Lower lobe of right lung (tissue), 2 donors: ENCODE measurements around the gene XRN1. TPM values are rescaled to one million over a fixed set of nuclear protein-coding genes. Genes with fewer than 3 reads are reported as not detected.

Experiments used
- ATAC-seq, 2 donors: fragments of 200-7000 bp; cut with Tn5 transposase; one replicate each; pipeline ENCODE4 v1.9.1; 2020 to 2022; ENCODE audit warnings: mild to moderate bottlenecking in 2 of 2, moderate library complexity in 2 of 2
- DNase-seq: peaks from one replicate; pipeline ENCODE4 v3.0.0-alpha.2; 2020
- H3K27ac ChIP-seq: fragments of 200-600 bp; one replicate; pipeline ENCODE4 v1.8.0; 2022
- H3K27me3 ChIP-seq: fragments of 200-600 bp; one replicate; pipeline ENCODE4 v1.8.0; 2022; ENCODE audit warnings: low read depth
- H3K36me3 ChIP-seq: fragments of 200-600 bp; one replicate; pipeline ENCODE4 v1.8.0; 2022; ENCODE audit warnings: mild to moderate bottlenecking
- H3K4me1 ChIP-seq: fragments of 200-600 bp; one replicate; pipeline ENCODE4 v1.8.0; 2022
- H3K4me3 ChIP-seq: fragments of 200-600 bp; one replicate; pipeline ENCODE4 v1.8.0; 2022; ENCODE audit warnings: mild to moderate bottlenecking
- H3K9me3 ChIP-seq: fragments of 200-600 bp; one replicate; pipeline ENCODE4 v1.8.0; 2022
- intact Hi-C: fragments of 100-400 bp; cut with DNase I; formaldehyde crosslinking; loops from one replicate; pipeline ENCODE4 v1.11.0; 2022
- total RNA-seq: library from RNA; stranded (reverse); fragmentation: NEBNext Ultra II Directional; extraction: Animal tissue kit (Norgen Biotek cat#: 25700); gene quantifications from one replicate; pipeline ENCODE4 v1.2.1, GENCODE V29; 2021
- TF ChIP-seq, protein P1 (sequence below): fragments of 200-600 bp; IDR thresholded peaks from one replicate; pipeline ENCODE4 v1.8.0; 2022; ENCODE audit warnings: antibody characterized with exemption, mild to moderate bottlenecking
- donor health status: DM: no; HTN: yes; CAD: no; lungs with severe emphysema.

XRN1 gene
- total RNA-seq, 1 donor from 2014 or later: 58.5 TPM

DNA sequence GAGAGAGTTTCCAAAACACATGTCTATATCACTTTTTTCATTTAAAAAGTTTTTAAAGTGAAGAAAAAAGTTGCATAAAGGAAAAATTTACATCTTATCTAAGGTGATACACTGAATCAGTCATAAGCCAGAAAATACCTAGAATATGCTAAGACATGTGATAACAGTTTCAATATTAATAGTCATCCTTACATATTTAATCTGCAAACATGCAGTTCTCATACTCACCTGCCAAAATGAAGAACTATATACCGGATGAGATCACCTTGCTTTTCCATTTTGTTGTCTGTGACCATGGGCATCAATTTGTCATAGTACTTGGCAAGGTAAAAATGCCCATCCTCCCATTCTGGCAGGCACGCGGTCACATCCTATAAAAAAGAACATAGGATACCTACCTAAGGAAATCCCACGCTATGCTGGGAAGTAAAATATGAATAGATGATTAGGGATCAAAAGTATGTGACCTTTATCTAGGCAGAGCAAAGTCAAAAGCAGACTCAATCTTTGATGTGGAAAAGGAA, 37.1 kb upstream of the XRN1 start:
- no peak for ATAC-seq

DNA sequence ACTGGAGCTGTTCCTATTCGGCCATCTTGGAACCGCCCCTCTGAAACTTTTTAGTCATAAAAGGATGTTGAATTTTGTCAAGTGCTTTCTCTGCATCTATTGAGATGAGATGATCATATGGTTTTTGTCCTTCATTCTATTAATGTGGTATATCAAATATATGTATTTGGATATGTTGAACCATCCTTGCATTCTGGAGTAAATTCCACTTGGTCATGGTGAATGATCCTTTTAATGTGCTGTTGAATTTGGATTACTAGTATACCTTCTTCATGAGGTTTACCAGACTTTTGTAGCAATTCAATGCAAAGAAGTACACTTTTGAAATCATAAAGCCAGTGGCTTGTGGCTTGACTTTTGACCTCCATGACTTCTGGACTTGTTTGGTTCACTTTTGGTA, 33.4 kb upstream of the XRN1 start:
- Histone ChIP-seq H3K4me1 (no peaks in the 10 kb centered on the region), H3K36me3 (peaks cover 42% of the 10 kb centered on the region)

More for the DNA sequence above, 37.1 kb upstream of the XRN1 start:
- TF ChIP-seq, protein P1, sequence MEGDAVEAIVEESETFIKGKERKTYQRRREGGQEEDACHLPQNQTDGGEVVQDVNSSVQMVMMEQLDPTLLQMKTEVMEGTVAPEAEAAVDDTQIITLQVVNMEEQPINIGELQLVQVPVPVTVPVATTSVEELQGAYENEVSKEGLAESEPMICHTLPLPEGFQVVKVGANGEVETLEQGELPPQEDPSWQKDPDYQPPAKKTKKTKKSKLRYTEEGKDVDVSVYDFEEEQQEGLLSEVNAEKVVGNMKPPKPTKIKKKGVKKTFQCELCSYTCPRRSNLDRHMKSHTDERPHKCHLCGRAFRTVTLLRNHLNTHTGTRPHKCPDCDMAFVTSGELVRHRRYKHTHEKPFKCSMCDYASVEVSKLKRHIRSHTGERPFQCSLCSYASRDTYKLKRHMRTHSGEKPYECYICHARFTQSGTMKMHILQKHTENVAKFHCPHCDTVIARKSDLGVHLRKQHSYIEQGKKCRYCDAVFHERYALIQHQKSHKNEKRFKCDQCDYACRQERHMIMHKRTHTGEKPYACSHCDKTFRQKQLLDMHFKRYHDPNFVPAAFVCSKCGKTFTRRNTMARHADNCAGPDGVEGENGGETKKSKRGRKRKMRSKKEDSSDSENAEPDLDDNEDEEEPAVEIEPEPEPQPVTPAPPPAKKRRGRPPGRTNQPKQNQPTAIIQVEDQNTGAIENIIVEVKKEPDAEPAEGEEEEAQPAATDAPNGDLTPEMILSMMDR: no peak
- Histone ChIP-seq H3K36me3 (peaks cover 60% of the 10 kb centered on the region), H3K9me3 (peaks cover 18% of the 10 kb centered on the region), H3K27me3 (no peaks in the 10 kb centered on the region), H3K4me1 (no peaks in the 10 kb centered on the region), H3K27ac (no peak overlapping the region), H3K4me3 (no peak overlapping the region)
- intact Hi-C loops: no loop called here
- DNase-seq: no peak

DNA sequence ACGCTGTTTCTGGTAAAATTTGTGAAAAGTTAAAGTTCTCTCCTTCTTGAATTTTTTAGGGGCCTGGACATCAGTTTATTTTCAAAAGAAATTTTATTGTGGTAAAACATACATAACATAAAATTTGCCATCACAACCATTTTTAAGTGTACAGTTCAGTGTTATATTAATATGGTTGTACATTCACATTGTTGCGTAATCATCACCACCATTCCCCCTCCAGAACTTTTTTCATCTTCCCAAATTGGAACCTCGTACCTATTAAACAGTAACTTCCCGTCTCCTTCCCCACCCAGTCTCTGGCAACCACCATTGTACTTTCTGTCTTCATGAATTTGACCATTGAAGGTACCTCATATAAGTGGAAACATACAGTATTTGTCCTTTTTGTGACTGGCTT, 23.0 kb upstream of the XRN1 start:
- no peaks in the 10 kb centered on the region for H3K27me3 ChIP-seq
- no peak overlapping the region for H3K27ac ChIP-seq
- intact Hi-C loops: no loop called here
- peaks cover 5% of the 10 kb centered on the region for H3K9me3 ChIP-seq
- TF ChIP-seq, protein P1: no peak
- no peak for DNase-seq
- ATAC-seq: no peak
- H3K4me3 ChIP-seq: no peak overlapping the region
- H3K36me3 ChIP-seq: peaks cover 9% of the 10 kb centered on the region
- H3K4me1 ChIP-seq: no peaks in the 10 kb centered on the region

More for the DNA sequence above, 33.4 kb upstream of the XRN1 start:
- TF ChIP-seq, protein P1: no peak
- DNase-seq: no peak
- no peak for ATAC-seq
- Histone ChIP-seq H3K27me3 (no peaks in the 10 kb centered on the region), H3K27ac (no peak overlapping the region), H3K4me3 (no peak overlapping the region), H3K9me3 (peaks cover 18% of the 10 kb centered on the region)
- intact Hi-C loops: no loop called here

DNA sequence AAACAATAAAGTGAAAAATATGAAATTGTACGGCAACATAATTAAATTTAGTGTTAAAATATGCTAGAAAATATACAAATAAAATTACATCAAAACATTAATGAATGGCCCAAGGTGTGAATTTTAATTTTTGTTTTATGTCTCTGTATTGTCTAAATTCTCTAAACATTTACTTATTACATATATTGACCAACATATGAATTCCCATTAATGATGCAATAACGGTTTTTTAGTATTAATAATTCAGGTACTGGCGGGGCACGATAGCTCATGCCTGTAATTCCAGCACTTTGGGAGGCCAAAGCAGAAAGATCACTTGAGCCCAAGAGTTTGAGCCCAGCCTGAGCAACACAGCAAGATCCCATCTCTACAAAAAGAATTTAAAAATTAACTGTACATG, 20.6 kb upstream of the XRN1 start:
- DNase-seq: no peak
- Histone ChIP-seq H3K9me3 (peaks cover 2% of the 10 kb centered on the region), H3K36me3 (peaks cover 26% of the 10 kb centered on the region), H3K27me3 (no peaks in the 10 kb centered on the region), H3K4me3 (no peak overlapping the region), H3K27ac (no peak overlapping the region), H3K4me1 (no peaks in the 10 kb centered on the region)
- intact Hi-C loops: no loop called here
- TF ChIP-seq, protein P1: no peak
- ATAC-seq: no peak

DNA sequence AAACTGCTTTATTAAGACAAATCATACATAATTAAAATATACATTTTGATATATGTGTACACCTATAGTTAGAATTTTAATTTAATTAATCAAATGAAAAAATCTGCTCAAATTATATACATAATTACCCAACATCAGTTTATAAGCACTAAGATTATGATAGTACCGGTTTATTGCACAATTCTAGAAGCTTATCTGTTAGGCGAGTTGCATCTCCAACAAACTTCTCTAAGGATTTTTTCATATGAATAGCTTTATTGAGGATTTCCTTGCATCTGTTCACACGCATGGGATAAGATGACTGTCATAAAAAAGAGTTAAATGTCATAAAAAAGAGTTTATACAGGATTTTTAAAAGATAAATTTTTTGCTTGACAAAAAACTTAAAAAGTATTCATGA, 19.9 kb upstream of the XRN1 start:
- Histone ChIP-seq H3K27me3 (no peaks in the 10 kb centered on the region), H3K36me3 (peaks cover 29% of the 10 kb centered on the region), H3K4me1 (no peaks in the 10 kb centered on the region), H3K9me3 (no peaks in the 10 kb centered on the region), H3K4me3 (no peak overlapping the region), H3K27ac (no peak overlapping the region)
- TF ChIP-seq, protein P1: no peak
- ATAC-seq (no peak), DNase-seq (no peak)
- intact Hi-C loops: no loop called here
